ENCODE measurements around the gene PTPMT1. TPM values are rescaled to one million over a fixed set of nuclear protein-coding genes. Genes with fewer than 3 reads are reported as not detected.

PTPMT1 gene
- total RNA-seq, 1 experiment from 2014 or later, result 76.8 TPM

DNA sequence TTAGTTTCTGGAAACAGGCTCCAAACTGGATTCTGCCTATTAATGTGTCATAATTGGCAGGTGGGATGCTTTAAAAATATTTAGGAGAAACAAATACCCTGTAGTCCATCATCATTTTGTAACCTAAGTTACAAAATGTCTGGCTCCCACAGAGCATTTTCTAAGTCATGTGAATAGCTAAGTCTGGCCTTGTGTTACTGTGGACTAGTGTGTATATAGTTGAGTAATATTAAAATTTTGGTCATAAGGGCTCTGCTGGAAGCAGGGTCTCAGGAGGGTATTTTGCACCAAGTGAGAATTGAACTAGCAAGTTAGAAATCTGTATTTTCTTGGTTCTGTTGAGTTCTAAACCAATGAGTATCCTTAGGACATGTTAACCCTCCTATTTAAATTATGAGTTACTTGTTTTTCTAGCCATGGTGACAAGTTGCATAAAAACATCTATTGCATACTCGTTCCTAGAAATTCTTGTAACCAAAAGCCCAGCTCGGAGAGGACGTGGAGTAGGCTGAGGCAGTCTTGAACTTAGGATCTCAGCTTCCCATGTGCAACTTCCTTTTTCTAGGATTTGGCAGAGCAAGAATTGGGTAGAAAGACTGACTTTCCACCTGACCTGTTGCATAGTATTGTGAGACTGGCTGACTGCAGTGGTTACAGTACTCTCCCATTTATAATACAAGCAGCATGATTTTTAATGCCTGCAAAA, 5.4 kb downstream of the PTPMT1 start:
- no peak for DNase-seq (ENCODE audit: low read depth, low spot score)
- in situ Hi-C loops (cut with HindIII; ENCODE audit: low pct_unique_long_range_greater_than_20kb, low sequenced_read_pairs), result no loop called here

- in situ Hi-C loops (cut with HindIII; ENCODE audit: low pct_unique_long_range_greater_than_20kb, low sequenced_read_pairs), result no loop called here
- DNase-seq (ENCODE audit: low read depth, low spot score), result no peak
These were observed 5.9 kb downstream of the PTPMT1 start for GRCh38 chr11:47571357-47571729.

GRCh38 chr11:47571895-47572294, 6.5 kb downstream of the PTPMT1 start:
- in situ Hi-C loops (cut with HindIII; ENCODE audit: low pct_unique_long_range_greater_than_20kb, low sequenced_read_pairs), result no loop called here
- DNase-seq (ENCODE audit: low read depth, low spot score), result no peak

- DNase-seq (ENCODE audit: low read depth, low spot score), result no peak
- in situ Hi-C loops (cut with HindIII; ENCODE audit: low pct_unique_long_range_greater_than_20kb, low sequenced_read_pairs), result no loop called here
These were observed 7.4 kb downstream of the PTPMT1 start for GRCh38 chr11:47572715-47573255.

- in situ Hi-C loops (cut with HindIII; ENCODE audit: low pct_unique_long_range_greater_than_20kb, low sequenced_read_pairs), result no loop called here
- no peak for DNase-seq (ENCODE audit: low read depth, low spot score)
These were observed 7.9 kb downstream of the PTPMT1 start for GRCh38 chr11:47573321-47573720.

DNA sequence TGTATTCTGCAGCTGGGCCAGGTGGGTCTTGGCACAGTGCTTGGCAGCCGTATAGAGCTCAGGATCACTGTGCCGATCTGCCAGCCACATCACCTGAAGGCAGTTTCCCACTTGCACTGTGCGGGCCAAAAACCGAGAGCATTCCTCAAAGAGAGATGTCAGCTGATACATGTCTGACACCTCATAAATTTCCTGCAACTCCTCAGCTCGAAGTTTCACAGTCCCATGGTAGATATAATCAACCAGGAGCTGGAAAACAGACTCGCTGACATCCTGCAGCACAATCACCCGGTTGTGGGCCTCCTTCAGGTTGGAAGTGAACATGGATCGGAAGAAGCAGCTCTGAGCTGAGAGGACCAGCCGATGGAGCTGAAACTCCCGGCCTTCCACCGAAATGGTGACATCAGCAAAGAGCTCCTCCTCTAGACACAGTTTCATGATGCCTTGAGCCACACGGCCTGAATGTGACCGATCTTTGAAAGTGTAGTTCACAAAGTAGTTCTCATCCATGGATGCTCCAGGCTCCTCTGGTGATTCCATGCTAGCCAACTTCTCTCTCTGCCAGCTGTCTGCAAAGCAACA, 12.2 kb downstream of the PTPMT1 start:
- in situ Hi-C loops (cut with HindIII; ENCODE audit: low pct_unique_long_range_greater_than_20kb, low sequenced_read_pairs), result no loop called here
- DNase-seq (ENCODE audit: low read depth, low spot score), result no peak

GRCh38 chr11:47578524-47579494, 13.4 kb downstream of the PTPMT1 start, which contains the start of the genes KBTBD4 and NDUFS3:
Gene KBTBD4, minus strand, starts transcription at chr11:47578970. Its CDS starts 19 bp downstream, at chr11:47578951.
Gene NDUFS3, plus strand, starts transcription at chr11:47579074. Its CDS starts 18 bp downstream, at chr11:47579092.
- DNase-seq (ENCODE audit: low read depth, low spot score), result peak; percentile 86
- in situ Hi-C loops (cut with HindIII; ENCODE audit: low pct_unique_long_range_greater_than_20kb, low sequenced_read_pairs), result no loop called here

- DNase-seq (ENCODE audit: low read depth, low spot score), result no peak
- in situ Hi-C loops (cut with HindIII; ENCODE audit: low pct_unique_long_range_greater_than_20kb, low sequenced_read_pairs), result no loop called here
These were observed 18.4 kb downstream of the PTPMT1 start for GRCh38 chr11:47583844-47584243.

DNA sequence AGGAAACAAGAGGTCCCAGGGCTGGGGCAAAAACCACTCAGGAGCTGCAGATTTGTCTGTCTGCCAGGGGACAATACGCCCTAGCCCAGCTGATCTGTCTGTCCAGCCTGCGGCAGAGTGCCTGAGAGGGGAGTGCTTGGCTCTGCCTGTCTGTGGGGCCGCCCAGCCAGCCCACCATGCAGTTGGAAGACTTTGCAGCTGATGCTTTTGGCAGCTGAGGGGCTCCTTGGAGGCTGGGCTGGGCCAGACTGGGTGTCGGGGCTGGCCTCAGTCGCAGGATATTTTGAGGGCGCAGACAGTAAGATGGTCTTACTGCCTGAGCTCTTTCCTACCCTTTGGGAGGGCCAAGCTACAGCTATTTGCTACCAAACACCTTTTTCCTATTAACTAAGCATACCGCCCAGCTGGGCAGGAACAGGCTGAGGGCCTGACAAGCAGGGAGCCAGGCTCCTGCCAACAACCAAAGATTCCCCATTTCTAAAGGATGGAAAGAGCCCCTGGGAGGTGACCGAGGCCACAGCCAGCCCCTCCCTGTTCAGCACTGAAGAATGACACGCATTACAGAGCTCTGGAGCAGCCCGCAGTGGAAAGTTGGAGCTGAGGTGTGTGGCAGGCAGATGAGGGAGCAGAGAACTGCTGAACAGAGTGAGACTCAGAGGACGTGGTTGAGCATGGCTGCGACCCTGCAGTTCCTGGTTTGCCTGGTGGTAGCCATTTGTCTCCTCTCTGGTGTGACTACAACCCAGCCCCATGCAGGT, 20.9 kb downstream of the PTPMT1 start, which contains the start of gene FAM180B:
FAM180B (plus strand) TSS at position 581 of the 758 bp plus-strand sequence; CDS start at position 672, 91 bp downstream.
- in situ Hi-C loops (cut with HindIII; ENCODE audit: low pct_unique_long_range_greater_than_20kb, low sequenced_read_pairs), result no loop called here
- no peak for DNase-seq (ENCODE audit: low read depth, low spot score)

DNA sequence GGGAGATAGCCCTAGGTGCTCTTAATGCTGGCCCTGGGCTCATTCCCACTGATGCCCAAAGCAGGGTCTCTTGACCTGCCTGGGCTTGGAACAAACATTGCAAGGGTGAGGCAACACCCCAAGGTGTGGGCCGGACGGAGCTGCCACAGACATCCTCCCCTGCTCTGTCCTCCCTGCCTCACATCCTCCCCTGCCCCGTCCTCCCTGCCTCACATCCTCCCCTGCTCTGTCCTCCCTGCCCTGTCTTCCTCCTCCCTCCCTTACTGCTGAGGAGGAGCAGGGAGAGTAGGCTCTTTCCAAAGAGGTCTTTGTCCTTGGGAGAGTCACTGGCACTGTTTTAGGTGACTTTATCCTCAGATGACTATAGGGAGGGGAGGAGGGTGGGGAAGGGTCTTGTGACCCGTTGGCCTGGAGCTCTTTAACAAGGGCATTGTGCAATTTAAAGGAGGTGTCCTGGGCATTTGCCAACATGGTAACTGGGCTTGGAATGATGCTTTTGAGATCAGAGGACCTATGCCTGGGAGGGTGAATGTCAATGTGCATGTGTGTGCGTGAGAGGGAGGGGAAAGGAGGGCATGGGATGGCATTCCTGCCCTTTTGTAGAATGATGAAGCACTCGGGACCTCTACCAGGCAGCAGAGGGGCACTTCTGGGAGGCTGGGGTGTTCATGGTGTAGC, 21.8 kb downstream of the PTPMT1 start:
- DNase-seq (ENCODE audit: low read depth, low spot score), result peak; percentile 93
- in situ Hi-C loops (cut with HindIII; ENCODE audit: low pct_unique_long_range_greater_than_20kb, low sequenced_read_pairs), result no loop called here

GRCh38 chr11:47587723-47588326, 22.4 kb downstream of the PTPMT1 start:
- in situ Hi-C loops (cut with HindIII; ENCODE audit: low pct_unique_long_range_greater_than_20kb, low sequenced_read_pairs), result no loop called here
- no peak for DNase-seq (ENCODE audit: low read depth, low spot score)

DNA sequence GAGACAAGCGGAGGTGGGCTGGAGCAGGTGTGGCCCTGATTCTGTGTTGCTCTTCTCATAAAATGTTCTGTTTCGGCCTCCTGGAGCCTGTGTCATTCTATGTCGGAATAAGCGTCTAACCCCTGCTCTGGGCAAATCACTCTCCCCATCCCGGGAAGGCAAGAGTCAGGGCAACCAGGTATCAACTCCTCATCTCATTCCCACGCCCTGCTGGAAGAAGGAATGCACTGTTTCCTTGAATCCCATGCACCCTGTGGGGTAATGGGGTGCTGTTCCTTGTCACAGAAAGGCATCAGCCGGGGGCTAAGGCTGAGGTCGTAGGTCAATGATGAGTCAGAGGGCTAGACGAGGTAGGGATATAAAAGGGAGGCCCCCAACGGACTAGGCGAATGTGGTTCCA, 23.7 kb downstream of the PTPMT1 start:
- in situ Hi-C loops (cut with HindIII; ENCODE audit: low pct_unique_long_range_greater_than_20kb, low sequenced_read_pairs), result no loop called here
- DNase-seq (ENCODE audit: low read depth, low spot score), result no peak

DNA sequence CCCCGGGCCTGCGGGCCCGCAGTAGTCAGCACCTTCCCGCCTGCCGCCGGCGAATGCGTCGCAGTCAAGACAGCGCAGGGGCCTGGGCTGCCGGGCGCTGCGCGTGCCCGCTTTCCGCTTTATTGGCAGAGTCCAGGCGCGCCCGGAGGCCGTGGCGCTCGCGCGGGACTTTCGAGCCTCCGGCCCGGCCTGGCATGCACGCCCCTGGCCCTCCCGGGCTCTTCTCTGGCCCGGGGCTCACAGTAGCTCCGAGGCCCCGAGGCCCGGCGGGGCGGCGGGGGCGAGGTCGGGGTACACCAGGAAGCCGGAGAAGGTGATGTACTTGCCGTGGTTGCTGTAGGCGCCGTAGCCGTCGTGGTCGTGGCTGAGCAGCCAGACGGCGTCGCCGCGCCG, 24.2 kb downstream of the PTPMT1 start:
- no peak for DNase-seq (ENCODE audit: low read depth, low spot score)
- in situ Hi-C loops (cut with HindIII; ENCODE audit: low pct_unique_long_range_greater_than_20kb, low sequenced_read_pairs), result no loop called here

DNA sequence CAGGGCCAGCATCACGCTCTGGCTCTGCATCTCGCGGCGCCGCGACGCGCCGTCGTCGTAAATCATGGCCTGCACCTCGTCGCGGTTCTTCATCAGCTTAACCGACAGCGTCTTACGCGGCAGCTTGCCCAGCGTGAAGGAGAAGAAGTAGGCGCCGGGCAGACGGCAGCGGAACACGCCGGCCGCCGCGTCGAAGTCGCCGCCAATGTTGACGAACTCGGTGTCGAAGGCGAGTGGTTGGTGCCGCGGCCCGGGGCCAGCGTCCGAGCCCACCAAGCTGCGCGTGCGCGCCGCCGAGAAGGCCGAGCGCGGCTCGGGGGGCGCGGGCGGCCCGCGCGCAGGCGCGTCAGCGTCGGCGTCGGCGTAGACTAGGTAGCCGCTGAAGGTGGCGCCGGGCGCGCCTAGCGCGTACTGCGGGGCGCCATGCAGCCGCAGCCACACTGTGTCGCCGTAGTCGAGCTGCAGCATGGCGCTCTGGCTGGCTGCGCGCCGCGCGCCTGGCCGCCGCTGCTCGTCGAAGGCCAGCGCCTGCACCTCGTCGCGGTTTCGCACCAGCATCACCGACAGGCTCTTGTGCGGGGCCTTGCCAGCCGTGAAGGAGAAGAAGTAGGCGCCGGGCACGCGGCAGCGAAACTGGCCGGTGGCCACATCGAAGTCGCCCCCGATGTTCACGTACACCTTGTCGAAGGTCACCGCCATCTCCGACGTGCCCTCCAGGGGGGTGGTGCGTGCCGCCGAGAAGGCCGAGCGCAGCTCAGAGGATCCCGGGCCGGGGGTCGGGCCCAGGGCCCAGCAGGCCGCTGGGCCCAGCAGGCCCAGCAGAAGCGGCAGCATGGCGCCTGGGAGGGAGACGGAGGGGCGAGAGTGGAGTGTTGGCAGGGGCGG, 24.8 kb downstream of the PTPMT1 start:
- DNase-seq (ENCODE audit: low read depth, low spot score), result no peak
- in situ Hi-C loops (cut with HindIII; ENCODE audit: low pct_unique_long_range_greater_than_20kb, low sequenced_read_pairs), result no loop called here

GRCh38 chr11:47591764-47592163, 26.4 kb downstream of the PTPMT1 start:
- in situ Hi-C loops (cut with HindIII; ENCODE audit: low pct_unique_long_range_greater_than_20kb, low sequenced_read_pairs), result no loop called here
- no peak for DNase-seq (ENCODE audit: low read depth, low spot score)

Measured in SK-MEL-5 (cell line).